Measurements from ENCODE around the gene ITSN1.

- TF ChIP-seq CTCF (IDR thresholded peaks at IDR 0.05), result no peak
- no peak for TF ChIP-seq REST (IDR thresholded peaks at IDR 0.05; ENCODE audit: insufficient read depth in 1 of 2, low read depth in 2 of 2, low read length in 1 of 2)
- TF ChIP-seq TCF7L2 (IDR thresholded peaks at IDR 0.05; ENCODE audit: low read depth, low read length), result no peak
- TF ChIP-seq POLR2AphosphoS5 (IDR thresholded peaks at IDR 0.05; ENCODE audit: low read depth, low read length), result no peak
- no peak for TF ChIP-seq SIN3A (IDR thresholded peaks at IDR 0.05; ENCODE audit: borderline replicate concordance, insufficient read depth, low read depth, low read length)
Observed at GRCh38 chr21:33662046-33662445, 19.7 kb downstream of the ITSN1 start.
